ENCODE data around the gene CYP19A1. TPM values are rescaled to one million over a fixed set of nuclear protein-coding genes. Genes with fewer than 3 reads are reported as not detected.

CYP19A1 gene
- polyA plus RNA-seq, 1 donor = 8.3 TPM

DNA sequence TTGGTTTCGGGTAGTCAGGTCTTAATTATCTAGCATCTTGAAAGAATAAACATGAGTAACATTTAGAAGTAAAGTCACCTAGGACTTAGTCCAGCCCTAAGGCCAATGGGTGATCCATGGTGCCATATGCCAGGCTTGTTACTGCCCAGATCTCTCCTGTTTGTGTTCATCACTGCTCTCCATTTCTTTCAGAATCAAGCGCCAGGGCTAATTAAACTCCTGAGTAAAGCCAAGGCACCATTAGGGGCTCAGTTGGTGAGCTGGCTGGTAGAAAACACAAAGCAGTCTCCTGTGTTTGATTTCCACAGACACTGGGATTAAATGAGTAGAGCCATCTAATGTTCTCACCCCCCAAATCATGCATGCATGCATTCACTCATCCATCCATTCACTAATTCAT is 11.3 kb downstream of the CYP19A1 start:
- H3K36me3 ChIP-seq (ENCODE audit: control insufficient read depth, insufficient read depth, low read length) = no peaks in the 10 kb centered on the region
- H3K27ac ChIP-seq (ENCODE audit: low read length) = no peak overlapping the region
- no peak for DNase-seq
- H3K4me1 ChIP-seq (ENCODE audit: control insufficient read depth, insufficient read depth, low read length) = no peaks in the 10 kb centered on the region
- 80% methylated on average over 1 of the region's 2 CpGs for WGBS (ENCODE audit: insufficient coverage, low lambda C conversion rate)
- H3K9me3 ChIP-seq (ENCODE audit: control insufficient read depth, low read depth, low read length) = no peaks in the 10 kb centered on the region
- H3K4me3 ChIP-seq (ENCODE audit: low read length) = no peak overlapping the region
- no peaks in the 10 kb centered on the region for H3K27me3 ChIP-seq (ENCODE audit: control insufficient read depth, insufficient read depth, low read length)

DNA sequence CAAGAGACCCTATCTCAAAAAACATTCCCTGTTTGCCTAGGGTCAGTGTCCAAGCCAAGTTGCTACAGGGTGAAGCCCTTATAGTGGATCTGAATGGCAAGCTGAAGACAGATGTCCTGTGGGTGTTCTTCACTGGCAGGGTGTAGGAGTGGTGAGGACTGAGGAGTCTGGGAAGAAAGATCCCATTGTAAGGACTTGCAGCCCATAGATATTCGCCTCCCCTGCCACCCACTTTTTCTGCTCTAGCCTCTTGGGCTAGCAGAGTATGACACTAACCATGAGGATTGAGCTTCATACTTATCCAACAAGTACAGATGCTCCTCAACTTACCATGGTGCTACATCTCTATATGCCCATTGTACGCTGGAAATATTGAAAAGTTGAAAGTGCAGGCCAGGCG is 13.2 kb downstream of the CYP19A1 start:
- Histone ChIP-seq H3K27me3 (ENCODE audit: control insufficient read depth, insufficient read depth, low read length) (no peaks in the 10 kb centered on the region), H3K4me1 (ENCODE audit: control insufficient read depth, insufficient read depth, low read length) (no peaks in the 10 kb centered on the region), H3K36me3 (ENCODE audit: control insufficient read depth, insufficient read depth, low read length) (no peaks in the 10 kb centered on the region), H3K9me3 (ENCODE audit: control insufficient read depth, low read depth, low read length) (no peaks in the 10 kb centered on the region), H3K27ac (ENCODE audit: low read length) (no peak overlapping the region), H3K4me3 (ENCODE audit: low read length) (no peak overlapping the region)
- no CpG with 5 or more reads among the region's 3 CpGs for WGBS (ENCODE audit: insufficient coverage, low lambda C conversion rate)
- no peak for DNase-seq

DNA sequence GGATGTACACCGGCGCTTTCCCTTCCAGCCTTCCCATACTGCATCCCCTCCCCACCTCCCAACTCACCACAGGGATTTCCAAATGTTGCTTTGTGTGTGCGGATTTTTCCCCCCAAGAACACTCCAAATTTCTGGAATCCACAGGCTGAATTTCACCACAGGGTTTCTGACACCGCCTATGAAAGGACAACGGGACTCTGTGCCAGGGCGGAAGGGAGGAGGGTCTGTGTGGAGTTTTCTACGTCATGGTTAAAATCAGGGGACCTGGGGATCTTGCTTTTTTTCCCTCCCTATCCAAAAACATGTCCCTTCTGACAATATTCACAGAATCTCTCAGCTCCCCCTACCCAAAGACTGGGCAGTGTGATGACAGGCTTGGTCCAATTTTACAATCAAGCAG is 14.6 kb downstream of the CYP19A1 start:
- DNase-seq = no peak
- WGBS (ENCODE audit: insufficient coverage, low lambda C conversion rate) = no CpG with 5 or more reads among the region's 7 CpGs
- Histone ChIP-seq H3K27ac (ENCODE audit: low read length) (no peak overlapping the region), H3K9me3 (ENCODE audit: control insufficient read depth, low read depth, low read length) (no peaks in the 10 kb centered on the region), H3K4me3 (ENCODE audit: low read length) (no peak overlapping the region), H3K27me3 (ENCODE audit: control insufficient read depth, insufficient read depth, low read length) (no peaks in the 10 kb centered on the region), H3K36me3 (ENCODE audit: control insufficient read depth, insufficient read depth, low read length) (no peaks in the 10 kb centered on the region), H3K4me1 (ENCODE audit: control insufficient read depth, insufficient read depth, low read length) (peaks cover 6% of the 10 kb centered on the region)

DNA sequence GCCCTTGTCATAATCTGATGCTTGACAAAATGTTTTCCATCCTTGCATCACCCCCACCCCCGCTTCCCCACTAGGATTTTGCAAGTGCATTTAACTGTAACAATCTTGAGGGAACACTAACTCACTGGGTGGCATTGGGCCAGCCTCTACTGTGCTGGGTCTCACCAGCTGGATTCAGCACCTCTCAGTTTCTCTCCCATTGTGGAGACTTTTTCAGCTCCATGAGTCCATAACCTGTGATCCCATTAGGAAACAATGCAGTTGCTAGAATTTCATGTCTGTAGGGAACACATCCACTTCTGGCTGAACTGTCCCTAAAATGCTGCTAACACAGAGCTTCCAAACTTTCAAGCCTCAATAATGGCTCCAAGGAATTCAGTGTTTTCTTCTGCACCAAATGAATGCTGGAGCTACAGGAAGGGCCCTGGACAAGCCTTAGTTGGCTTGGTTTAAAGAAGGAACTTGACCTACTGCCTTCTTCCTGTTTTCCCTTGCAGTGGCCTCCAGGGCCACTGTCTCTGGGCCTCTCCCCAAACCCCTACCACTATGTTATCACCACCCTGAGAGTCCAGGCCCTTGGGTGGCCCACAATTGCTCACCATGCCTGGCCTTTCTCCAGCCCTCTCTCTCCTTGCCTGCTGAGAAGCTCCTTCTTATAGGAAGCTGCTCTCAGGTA is 15.6 kb downstream of the CYP19A1 start:
- H3K4me1 ChIP-seq (ENCODE audit: control insufficient read depth, insufficient read depth, low read length) = peaks cover 6% of the 10 kb centered on the region
- H3K4me3 ChIP-seq (ENCODE audit: low read length) = no peak overlapping the region
- WGBS (ENCODE audit: insufficient coverage, low lambda C conversion rate) = no CpG with 5 or more reads among the region's 1 CpG
- DNase-seq = no peak
- H3K36me3 ChIP-seq (ENCODE audit: control insufficient read depth, insufficient read depth, low read length) = no peaks in the 10 kb centered on the region
- H3K27me3 ChIP-seq (ENCODE audit: control insufficient read depth, insufficient read depth, low read length) = no peaks in the 10 kb centered on the region
- no peak overlapping the region for H3K27ac ChIP-seq (ENCODE audit: low read length)
- no peaks in the 10 kb centered on the region for H3K9me3 ChIP-seq (ENCODE audit: control insufficient read depth, low read depth, low read length)

DNA sequence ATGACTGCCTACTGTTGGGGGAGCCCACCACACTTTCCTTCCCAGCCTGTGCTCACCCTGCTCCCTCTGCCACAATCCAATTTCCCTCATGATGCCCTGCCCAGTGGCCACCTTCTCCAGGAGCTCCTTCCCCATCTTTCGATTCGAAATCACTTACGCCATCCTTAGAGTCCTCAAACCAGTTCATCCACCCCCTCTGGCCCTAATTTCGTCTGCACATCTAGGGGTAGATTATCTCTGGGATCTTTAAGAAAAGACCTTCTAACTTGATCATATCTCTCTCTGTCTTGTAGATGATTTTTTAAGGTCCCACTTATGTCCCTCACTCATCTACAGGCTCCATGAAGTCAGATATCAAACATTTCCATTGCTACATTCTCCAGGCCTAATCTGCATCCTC is 17.1 kb downstream of the CYP19A1 start:
- Histone ChIP-seq H3K4me3 (ENCODE audit: low read length) (no peak overlapping the region), H3K36me3 (ENCODE audit: control insufficient read depth, insufficient read depth, low read length) (no peaks in the 10 kb centered on the region), H3K9me3 (ENCODE audit: control insufficient read depth, low read depth, low read length) (no peaks in the 10 kb centered on the region), H3K27ac (ENCODE audit: low read length) (no peak overlapping the region), H3K4me1 (ENCODE audit: control insufficient read depth, insufficient read depth, low read length) (peaks cover 10% of the 10 kb centered on the region), H3K27me3 (ENCODE audit: control insufficient read depth, insufficient read depth, low read length) (no peaks in the 10 kb centered on the region)
- no peak for DNase-seq
- WGBS (ENCODE audit: insufficient coverage, low lambda C conversion rate) = 100% methylated on average over 1 of the region's 4 CpGs

DNA sequence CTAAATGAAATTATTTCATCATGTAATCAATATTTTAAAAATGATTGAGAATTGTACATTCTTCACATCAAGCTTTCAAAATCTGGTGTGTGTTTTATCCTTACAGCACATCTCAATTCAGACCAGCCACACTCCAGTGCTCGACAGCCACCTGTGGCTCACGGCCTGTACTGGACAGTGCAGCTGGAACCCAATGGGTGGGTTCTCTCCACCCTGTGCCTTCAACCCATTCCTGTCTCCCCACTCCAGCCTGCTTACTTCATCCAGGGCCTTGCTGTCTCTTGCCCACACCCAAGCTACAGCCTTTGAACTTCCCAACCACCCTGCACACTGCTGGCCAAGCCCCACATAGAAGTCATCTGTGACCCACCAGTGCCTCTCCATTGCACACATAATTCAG is 17.6 kb downstream of the CYP19A1 start:
- H3K4me1 ChIP-seq (ENCODE audit: control insufficient read depth, insufficient read depth, low read length) = peaks cover 12% of the 10 kb centered on the region
- DNase-seq = no peak
- no peak overlapping the region for H3K27ac ChIP-seq (ENCODE audit: low read length)
- no peak overlapping the region for H3K4me3 ChIP-seq (ENCODE audit: low read length)
- H3K27me3 ChIP-seq (ENCODE audit: control insufficient read depth, insufficient read depth, low read length) = no peaks in the 10 kb centered on the region
- H3K9me3 ChIP-seq (ENCODE audit: control insufficient read depth, low read depth, low read length) = no peaks in the 10 kb centered on the region
- whole genome bisulfite sequencing (ENCODE audit: insufficient coverage, low lambda C conversion rate) = no CpG with 5 or more reads among the region's 2 CpGs
- no peaks in the 10 kb centered on the region for H3K36me3 ChIP-seq (ENCODE audit: control insufficient read depth, insufficient read depth, low read length)

DNA sequence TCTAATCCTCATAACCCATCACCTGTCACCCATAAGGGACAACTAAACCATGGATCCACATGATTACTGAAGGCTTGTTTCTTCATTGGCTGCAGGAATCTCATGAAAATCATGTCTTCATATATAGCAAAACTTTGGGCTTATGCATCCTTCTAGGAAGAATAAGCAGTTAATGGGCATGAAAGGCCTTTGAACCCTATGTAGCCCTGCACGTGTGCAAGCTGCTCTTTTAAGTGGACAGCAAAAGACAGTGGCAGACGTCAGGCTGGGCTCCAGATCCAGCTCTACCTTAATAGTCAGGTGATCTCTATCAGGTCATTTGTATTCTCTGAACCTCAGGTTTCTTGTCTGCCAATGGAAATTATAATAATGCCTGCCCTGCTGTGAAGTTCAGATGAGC is 18.9 kb downstream of the CYP19A1 start:
- Histone ChIP-seq H3K27me3 (ENCODE audit: control insufficient read depth, insufficient read depth, low read length) (no peaks in the 10 kb centered on the region), H3K9me3 (ENCODE audit: control insufficient read depth, low read depth, low read length) (no peaks in the 10 kb centered on the region), H3K4me1 (ENCODE audit: control insufficient read depth, insufficient read depth, low read length) (peaks cover 25% of the 10 kb centered on the region), H3K4me3 (ENCODE audit: low read length) (no peak overlapping the region), H3K36me3 (ENCODE audit: control insufficient read depth, insufficient read depth, low read length) (no peaks in the 10 kb centered on the region), H3K27ac (ENCODE audit: low read length) (no peak overlapping the region)
- DNase-seq = peak in 1 of 2 donors; percentile 61
- no CpG with 5 or more reads among the region's 2 CpGs for WGBS (ENCODE audit: insufficient coverage, low lambda C conversion rate)

DNA sequence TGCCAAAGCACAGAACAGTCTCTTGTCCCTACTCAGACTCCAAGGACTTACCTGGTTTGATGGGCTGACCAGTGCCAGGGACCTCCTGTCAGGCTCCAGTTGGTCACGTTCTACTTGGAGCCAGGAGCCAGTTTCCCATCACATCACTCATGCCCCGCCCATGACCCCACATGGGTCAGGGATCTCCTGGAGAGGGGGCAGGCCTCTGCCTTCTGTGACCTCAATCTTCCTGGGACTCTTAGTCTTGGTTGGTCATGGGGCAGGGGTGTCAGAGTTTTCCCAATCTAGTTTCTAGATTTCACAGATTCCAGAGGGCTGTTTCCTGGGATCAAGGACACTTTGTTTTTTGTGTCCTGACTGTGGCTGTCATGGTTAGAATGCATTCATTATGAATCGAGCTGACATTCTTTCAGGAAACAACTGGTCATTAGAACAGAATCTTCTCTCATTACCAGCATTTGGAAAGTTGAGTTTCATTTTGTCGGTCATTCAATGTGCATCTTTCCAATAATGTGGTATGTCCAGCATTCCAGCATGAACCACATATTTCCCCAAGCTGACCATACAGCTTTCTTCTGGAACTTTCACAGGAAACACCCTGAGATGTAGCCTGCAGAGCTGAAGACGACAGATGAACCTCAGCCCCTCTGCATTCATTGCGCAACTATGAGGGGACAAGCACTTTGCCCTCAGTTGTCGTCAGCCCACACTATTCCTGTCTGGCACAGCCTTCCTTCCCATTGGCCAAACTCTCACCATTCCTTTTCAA is 19.8 kb downstream of the CYP19A1 start:
- Histone ChIP-seq H3K9me3 (ENCODE audit: control insufficient read depth, low read depth, low read length) (no peaks in the 10 kb centered on the region), H3K27me3 (ENCODE audit: control insufficient read depth, insufficient read depth, low read length) (no peaks in the 10 kb centered on the region), H3K4me3 (ENCODE audit: low read length) (no peak overlapping the region), H3K4me1 (ENCODE audit: control insufficient read depth, insufficient read depth, low read length) (peaks cover 35% of the 10 kb centered on the region), H3K27ac (ENCODE audit: low read length) (peak overlapping the region; percentile 25), H3K36me3 (ENCODE audit: control insufficient read depth, insufficient read depth, low read length) (no peaks in the 10 kb centered on the region)
- 33% methylated on average over 1 of the region's 7 CpGs for WGBS (ENCODE audit: insufficient coverage, low lambda C conversion rate)
- DNase-seq = peak; percentile 77 to 87

DNA sequence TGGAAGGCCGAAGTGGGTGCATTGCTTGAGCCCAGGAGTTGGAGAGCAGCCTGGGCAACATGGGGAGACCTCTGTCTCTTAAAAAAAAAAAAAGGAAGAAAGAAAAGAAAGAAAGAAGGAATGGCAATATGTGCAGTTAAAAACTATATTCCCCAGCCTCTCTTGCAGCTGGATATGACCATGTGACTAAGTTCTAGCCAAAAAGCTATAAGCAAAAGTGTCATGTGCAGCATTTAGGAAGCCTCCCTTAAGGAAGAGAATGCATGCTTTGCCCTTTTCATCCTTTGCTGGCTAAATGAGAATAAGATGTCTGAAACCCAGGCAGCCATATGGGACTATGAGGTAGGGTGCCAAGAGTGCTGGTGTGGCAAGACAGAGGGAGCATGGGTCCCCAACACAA is 21.8 kb downstream of the CYP19A1 start:
- WGBS (ENCODE audit: insufficient coverage, low lambda C conversion rate) = 100% methylated on average over 1 of the region's 1 CpG
- Histone ChIP-seq H3K36me3 (ENCODE audit: control insufficient read depth, insufficient read depth, low read length) (no peaks in the 10 kb centered on the region), H3K27ac (ENCODE audit: low read length) (no peak overlapping the region), H3K4me3 (ENCODE audit: low read length) (no peak overlapping the region), H3K27me3 (ENCODE audit: control insufficient read depth, insufficient read depth, low read length) (no peaks in the 10 kb centered on the region), H3K9me3 (ENCODE audit: control insufficient read depth, low read depth, low read length) (no peaks in the 10 kb centered on the region), H3K4me1 (ENCODE audit: control insufficient read depth, insufficient read depth, low read length) (peaks cover 46% of the 10 kb centered on the region)
- DNase-seq = no peak

DNA sequence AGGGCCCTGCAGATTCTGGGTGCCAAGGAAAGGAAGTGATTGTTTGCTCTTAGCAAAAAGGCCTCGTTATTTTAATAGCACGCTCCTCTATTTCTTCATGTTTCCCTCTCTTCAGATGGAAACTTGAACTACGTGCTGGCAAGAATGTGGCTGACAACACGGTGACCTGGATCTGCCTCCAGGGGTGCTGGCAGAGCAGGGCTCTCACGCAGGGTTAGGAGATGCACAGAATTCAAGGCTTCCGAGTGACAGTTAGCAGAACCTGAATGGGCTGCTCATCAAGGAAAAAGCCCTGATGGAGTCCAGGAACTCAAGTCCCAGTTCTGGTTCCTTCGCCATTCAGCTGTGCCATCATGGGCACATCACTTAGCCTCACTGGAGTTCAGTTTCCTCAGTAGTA is 22.7 kb downstream of the CYP19A1 start:
- Histone ChIP-seq H3K27me3 (ENCODE audit: control insufficient read depth, insufficient read depth, low read length) (no peaks in the 10 kb centered on the region), H3K4me1 (ENCODE audit: control insufficient read depth, insufficient read depth, low read length) (peaks cover 46% of the 10 kb centered on the region), H3K9me3 (ENCODE audit: control insufficient read depth, low read depth, low read length) (no peaks in the 10 kb centered on the region), H3K4me3 (ENCODE audit: low read length) (no peak overlapping the region), H3K36me3 (ENCODE audit: control insufficient read depth, insufficient read depth, low read length) (no peaks in the 10 kb centered on the region), H3K27ac (ENCODE audit: low read length) (peak overlapping the region; percentile 85)
- WGBS (ENCODE audit: insufficient coverage, low lambda C conversion rate) = no CpG with 5 or more reads among the region's 7 CpGs
- no peak for DNase-seq
